Transverse colon (tissue), 3 donors: Measurements from ENCODE around the gene SRPK2.

Experiments used
- CTCF ChIP-seq, 5 experiments: fragments of 200-600 bp in 3 of 5; fragments of 450-650 bp in 2 of 5; sonication (generic) in 3 of 5; IDR thresholded peaks; 1 replicate in 2 of 5; 2 replicates in 3 of 5; pipeline ENCODE4 v1.5.1; 2016 to 2017; ENCODE audit warnings: antibody characterized with exemption in 5 of 5, inconsistent platforms in 3 of 5, mild to moderate bottlenecking in 2 of 5, moderate library complexity in 1 of 5
- POLR2A ChIP-seq: fragments of 450-650 bp; IDR thresholded peaks from one replicate; pipeline ENCODE4 v1.6.1; 2016; ENCODE audit warnings: antibody characterized with exemption, mild to moderate bottlenecking, moderate library complexity

DNA sequence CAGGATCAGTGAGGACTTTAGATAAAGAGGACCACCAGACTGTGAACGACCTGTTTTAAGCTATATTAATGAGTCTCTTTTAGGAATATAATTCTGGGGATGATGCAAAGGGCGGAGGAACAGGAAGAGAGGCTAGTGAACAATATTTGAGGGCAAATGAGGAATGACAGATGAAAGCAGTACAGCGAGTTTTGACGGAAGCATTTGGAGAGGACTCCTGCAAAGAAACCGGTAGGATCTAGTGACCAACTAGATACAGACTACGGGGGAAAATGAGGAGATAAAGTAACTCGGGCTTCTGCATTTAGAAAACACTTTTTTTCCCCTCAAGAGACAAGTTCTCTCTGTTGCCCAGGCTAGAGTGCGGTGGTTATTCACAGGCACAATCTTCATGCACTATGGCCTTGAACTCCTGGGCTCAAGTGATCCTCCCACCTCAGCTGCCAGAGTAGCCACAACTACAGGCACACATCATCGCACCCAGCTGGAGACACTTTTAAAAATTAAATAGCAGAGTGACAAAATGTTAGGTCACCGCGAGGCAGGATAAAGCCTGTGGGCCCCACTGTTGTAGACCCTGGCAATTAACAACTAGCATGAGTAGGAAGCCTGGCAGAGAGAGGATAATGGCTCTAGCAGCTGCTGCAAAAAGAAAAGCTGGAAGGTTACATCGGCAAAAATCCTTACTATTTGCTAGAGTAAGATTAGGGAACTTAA, 143.2 kb downstream of the SRPK2 start:
- TF ChIP-seq CTCF (IDR thresholded peaks at IDR 0.05) = no peak
- TF ChIP-seq POLR2A = no peak
